ENCODE measurements around the gene RPL19.
"Not testable (repeated sequence)": the region's sequence is repeated elsewhere in the genome, so short reads cannot be mapped to it uniquely, and the experiment has no call there.

Gene RPL19

DNA sequence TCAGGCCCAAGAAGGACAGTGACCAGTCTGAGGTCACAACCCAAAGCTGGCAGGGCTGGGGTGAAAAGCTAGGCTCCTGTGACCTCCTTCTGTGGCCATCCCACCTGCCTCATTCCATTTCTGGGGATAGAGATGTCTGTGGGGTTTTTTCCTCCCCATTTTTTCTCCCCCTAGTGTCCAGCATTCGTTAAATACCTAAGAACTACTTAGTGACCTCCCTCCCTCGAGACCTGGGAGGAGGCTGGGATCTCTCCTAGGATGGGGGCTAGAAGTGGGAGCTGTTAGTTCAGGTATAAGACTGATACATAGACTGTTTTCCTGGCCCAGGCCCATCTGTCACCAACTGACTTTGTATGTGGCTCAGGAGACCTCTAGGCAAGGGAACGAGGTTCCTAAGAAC, 46.2 kb downstream of the RPL19 start:
- Histone ChIP-seq H3K27me3 (replicated peaks; ENCODE audit: control insufficient read depth, insufficient read depth, low read length) (no peaks in the 10 kb centered on the region), H3K36me3 (ENCODE audit: control insufficient read depth, insufficient read depth, low read length) (no peaks in the 10 kb centered on the region), H3K4me3 (replicated peaks; ENCODE audit: low read depth, low read length) (no peak overlapping the region)
- TF ChIP-seq, protein P1, sequence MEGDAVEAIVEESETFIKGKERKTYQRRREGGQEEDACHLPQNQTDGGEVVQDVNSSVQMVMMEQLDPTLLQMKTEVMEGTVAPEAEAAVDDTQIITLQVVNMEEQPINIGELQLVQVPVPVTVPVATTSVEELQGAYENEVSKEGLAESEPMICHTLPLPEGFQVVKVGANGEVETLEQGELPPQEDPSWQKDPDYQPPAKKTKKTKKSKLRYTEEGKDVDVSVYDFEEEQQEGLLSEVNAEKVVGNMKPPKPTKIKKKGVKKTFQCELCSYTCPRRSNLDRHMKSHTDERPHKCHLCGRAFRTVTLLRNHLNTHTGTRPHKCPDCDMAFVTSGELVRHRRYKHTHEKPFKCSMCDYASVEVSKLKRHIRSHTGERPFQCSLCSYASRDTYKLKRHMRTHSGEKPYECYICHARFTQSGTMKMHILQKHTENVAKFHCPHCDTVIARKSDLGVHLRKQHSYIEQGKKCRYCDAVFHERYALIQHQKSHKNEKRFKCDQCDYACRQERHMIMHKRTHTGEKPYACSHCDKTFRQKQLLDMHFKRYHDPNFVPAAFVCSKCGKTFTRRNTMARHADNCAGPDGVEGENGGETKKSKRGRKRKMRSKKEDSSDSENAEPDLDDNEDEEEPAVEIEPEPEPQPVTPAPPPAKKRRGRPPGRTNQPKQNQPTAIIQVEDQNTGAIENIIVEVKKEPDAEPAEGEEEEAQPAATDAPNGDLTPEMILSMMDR (IDR thresholded peaks at IDR 0.05; ENCODE audit: insufficient read depth, low read length, poor library complexity, severe bottlenecking), result no peak
- no peak for DNase-seq (ENCODE audit: extremely low read depth, insufficient read length)

DNA sequence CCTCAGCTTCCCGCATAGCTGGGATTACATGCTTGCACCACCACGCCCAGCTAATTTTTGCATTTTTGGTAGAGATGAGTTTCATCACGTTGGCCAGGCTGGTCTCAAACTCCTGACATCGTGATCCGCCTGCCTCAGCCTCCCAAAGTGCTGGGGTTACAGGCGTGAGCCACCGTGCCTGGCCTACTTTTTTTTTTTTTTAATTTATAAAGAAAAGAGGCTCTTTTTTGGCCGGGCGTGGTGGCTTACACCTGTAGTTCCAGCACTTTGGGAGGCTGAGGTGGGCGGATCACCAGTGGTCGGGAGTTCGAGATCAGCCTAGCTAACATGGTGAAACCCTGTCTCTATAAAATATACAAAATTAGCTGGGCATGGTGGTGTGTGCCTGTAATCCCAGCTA, 50.0 kb downstream of the RPL19 start:
- H3K4me3 ChIP-seq (replicated peaks; ENCODE audit: low read depth, low read length); DNase-seq (ENCODE audit: extremely low read depth, insufficient read length); H3K36me3 ChIP-seq (ENCODE audit: control insufficient read depth, insufficient read depth, low read length); H3K27me3 ChIP-seq (replicated peaks; ENCODE audit: control insufficient read depth, insufficient read depth, low read length): not testable (repeated sequence)

DNA sequence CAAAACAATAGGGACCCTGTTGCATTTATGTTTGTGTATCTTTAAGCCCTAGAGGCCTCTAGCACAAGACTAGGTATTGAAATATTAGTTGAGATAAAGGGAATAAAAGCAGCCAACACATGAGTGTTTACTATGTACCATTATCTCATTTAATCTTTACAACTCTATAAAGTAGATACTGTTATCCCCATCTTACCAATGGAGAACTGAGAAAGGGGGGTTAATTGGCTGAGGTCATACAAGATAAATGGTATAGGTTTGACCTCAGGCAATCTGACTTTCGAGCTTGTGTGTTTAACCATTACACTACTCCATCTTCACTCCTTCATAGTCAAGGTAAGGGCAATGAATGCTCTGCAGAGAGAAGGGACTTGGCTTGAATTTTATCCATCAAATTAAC, 51.9 kb downstream of the RPL19 start:
- TF ChIP-seq, protein P1 (IDR thresholded peaks at IDR 0.05; ENCODE audit: insufficient read depth, low read length, poor library complexity, severe bottlenecking), result no peak

DNA sequence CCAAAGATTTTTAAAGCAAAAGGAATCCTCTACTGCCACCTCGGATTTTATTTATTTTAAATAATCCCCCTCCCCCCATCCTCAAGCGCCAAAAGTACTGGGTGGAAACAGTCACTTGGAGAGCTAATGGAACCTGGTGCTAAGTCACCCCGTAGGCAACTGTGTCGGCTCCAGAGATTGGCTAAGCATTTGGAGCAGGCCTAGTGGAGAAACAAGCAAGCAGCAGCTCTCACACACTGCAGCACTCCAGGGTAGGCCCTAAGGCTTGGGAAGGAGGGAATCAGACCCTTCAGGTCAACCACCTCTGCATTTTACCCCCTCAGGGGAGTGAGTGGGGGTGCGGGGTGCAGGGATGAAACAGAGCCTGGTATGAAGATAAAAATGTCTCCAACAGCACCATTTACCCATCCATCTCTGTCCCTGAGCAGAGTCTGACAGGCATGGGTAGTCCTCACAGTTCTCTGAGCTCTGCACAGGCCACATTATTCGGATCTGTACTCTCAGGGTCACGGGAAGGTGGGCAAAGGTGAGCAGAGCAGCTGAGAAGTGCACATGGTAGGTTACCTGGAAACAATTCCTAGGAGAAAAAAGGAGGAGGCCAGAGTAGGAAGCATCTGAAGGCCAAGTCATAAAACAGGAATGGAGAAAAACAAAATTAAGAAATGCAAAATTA, 52.8 kb downstream of the RPL19 start:
- Histone ChIP-seq H3K36me3 (ENCODE audit: control insufficient read depth, insufficient read depth, low read length) (peaks cover 1% of the 10 kb centered on the region), H3K27me3 (replicated peaks; ENCODE audit: control insufficient read depth, insufficient read depth, low read length) (no peaks in the 10 kb centered on the region), H3K4me3 (replicated peaks; ENCODE audit: low read depth, low read length) (no peak overlapping the region)
- TF ChIP-seq, protein P1 (IDR thresholded peaks at IDR 0.05; ENCODE audit: insufficient read depth, low read length, poor library complexity, severe bottlenecking), result no peak
- DNase-seq (ENCODE audit: extremely low read depth, insufficient read length), result no peak

More for the DNA sequence above, 51.9 kb downstream of the RPL19 start:
- DNase-seq (ENCODE audit: extremely low read depth, insufficient read length), result no peak
- Histone ChIP-seq H3K36me3 (ENCODE audit: control insufficient read depth, insufficient read depth, low read length) (peaks cover 1% of the 10 kb centered on the region), H3K27me3 (replicated peaks; ENCODE audit: control insufficient read depth, insufficient read depth, low read length) (no peaks in the 10 kb centered on the region), H3K4me3 (replicated peaks; ENCODE audit: low read depth, low read length) (no peak overlapping the region)
